ENCODE data around the gene GNA14. TPM values are rescaled to one million over a fixed set of nuclear protein-coding genes. Genes with fewer than 3 reads are reported as not detected.

GNA14 gene
- total and polyA plus RNA-seq, 2 experiments from 2014 or later = 3.9 to 10.5 TPM

DNA sequence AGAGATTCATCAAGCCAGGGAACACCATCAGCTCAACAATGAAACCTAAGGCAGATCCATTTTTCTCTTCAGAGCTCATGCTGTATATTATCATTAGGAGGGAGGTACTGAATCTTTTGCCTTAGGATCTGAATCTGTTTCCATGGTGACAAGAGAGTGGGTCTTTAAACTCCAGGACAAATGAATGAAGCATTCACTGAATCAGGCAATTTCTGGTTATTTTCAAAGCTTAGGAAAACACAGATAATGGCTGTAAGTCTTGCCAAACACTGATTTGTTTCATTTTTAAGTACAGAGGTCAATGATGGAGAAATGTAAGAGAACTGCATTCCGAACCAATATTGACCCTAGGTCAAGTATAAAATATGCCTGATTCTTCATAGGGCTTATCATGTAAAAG lies 84.9 kb downstream of the GNA14 start (continued):
- TF ChIP-seq, protein P1, sequence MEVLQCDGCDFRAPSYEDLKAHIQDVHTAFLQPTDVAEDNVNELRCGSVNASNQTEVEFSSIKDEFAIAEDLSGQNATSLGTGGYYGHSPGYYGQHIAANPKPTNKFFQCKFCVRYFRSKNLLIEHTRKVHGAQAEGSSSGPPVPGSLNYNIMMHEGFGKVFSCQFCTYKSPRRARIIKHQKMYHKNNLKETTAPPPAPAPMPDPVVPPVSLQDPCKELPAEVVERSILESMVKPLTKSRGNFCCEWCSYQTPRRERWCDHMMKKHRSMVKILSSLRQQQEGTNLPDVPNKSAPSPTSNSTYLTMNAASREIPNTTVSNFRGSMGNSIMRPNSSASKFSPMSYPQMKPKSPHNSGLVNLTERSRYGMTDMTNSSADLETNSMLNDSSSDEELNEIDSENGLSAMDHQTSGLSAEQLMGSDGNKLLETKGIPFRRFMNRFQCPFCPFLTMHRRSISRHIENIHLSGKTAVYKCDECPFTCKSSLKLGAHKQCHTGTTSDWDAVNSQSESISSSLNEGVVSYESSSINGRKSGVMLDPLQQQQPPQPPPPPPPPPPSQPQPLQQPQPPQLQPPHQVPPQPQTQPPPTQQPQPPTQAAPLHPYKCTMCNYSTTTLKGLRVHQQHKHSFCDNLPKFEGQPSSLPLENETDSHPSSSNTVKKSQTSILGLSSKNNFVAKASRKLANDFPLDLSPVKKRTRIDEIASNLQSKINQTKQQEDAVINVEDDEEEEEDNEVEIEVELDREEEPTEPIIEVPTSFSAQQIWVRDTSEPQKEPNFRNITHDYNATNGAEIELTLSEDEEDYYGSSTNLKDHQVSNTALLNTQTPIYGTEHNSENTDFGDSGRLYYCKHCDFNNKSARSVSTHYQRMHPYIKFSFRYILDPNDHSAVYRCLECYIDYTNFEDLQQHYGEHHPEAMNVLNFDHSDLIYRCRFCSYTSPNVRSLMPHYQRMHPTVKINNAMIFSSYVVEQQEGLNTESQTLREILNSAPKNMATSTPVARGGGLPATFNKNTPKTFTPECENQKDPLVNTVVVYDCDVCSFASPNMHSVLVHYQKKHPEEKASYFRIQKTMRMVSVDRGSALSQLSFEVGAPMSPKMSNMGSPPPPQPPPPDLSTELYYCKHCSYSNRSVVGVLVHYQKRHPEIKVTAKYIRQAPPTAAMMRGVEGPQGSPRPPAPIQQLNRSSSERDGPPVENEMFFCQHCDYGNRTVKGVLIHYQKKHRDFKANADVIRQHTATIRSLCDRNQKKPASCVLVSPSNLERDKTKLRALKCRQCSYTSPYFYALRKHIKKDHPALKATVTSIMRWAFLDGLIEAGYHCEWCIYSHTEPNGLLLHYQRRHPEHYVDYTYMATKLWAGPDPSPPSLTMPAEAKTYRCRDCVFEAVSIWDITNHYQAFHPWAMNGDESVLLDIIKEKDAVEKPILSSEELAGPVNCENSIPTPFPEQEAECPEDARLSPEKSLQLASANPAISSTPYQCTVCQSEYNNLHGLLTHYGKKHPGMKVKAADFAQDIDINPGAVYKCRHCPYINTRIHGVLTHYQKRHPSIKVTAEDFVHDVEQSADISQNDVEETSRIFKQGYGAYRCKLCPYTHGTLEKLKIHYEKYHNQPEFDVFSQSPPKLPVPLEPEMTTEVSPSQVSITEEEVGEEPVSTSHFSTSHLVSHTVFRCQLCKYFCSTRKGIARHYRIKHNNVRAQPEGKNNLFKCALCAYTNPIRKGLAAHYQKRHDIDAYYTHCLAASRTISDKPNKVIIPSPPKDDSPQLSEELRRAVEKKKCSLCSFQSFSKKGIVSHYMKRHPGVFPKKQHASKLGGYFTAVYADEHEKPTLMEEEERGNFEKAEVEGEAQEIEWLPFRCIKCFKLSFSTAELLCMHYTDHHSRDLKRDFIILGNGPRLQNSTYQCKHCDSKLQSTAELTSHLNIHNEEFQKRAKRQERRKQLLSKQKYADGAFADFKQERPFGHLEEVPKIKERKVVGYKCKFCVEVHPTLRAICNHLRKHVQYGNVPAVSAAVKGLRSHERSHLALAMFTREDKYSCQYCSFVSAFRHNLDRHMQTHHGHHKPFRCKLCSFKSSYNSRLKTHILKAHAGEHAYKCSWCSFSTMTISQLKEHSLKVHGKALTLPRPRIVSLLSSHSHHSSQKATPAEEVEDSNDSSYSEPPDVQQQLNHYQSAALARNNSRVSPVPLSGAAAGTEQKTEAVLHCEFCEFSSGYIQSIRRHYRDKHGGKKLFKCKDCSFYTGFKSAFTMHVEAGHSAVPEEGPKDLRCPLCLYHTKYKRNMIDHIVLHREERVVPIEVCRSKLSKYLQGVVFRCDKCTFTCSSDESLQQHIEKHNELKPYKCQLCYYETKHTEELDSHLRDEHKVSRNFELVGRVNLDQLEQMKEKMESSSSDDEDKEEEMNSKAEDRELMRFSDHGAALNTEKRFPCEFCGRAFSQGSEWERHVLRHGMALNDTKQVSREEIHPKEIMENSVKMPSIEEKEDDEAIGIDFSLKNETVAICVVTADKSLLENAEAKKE (CRISPR knock-in tag; IDR thresholded peaks at IDR 0.05) = no peak
- no peak for TF ChIP-seq ZNF331 (CRISPR knock-in tag; IDR thresholded peaks at IDR 0.05; ENCODE audit: low read depth)
- TF ChIP-seq ZNF114 (CRISPR knock-in tag; IDR thresholded peaks at IDR 0.05) = no peak
- no peak for TF ChIP-seq POLR2AphosphoS5 (IDR thresholded peaks at IDR 0.05; ENCODE audit: low read depth)
- no peak for TF ChIP-seq EZH2phosphoT487 (IDR thresholded peaks at IDR 0.05; ENCODE audit: unreplicated experiment)

DNA sequence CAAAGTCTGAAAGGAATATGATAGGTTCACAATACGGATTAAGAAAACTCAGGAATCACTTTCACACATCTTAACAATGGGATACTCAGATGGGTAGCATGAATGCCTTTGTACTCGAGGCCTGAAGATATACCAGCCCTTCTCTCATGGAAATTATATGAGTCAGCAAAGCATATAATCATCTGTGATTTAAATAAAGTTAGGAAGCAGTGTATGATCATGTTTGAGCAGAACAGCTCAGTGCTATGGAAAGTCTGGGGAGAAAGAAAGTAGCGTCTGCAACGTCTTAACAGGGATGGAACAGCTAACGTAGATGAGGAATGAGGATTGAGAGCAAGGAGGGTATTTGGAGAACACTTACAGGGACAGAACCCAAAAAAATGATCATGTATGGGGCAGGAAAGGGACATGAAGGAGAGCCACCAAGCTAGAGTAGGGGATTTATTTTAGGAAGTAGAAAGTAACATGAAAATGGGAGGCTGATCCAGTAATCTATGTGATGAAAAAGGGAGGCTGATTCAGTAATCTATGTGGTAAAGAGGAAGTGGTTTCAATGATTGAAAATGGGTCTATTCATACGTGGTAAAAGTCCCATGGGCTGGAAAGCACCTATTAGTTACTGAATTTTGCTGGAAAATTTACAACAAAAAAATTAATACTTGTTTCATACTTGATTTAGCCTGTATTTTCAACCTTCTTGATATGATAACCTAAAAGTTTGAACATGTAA lies 85.9 kb downstream of the GNA14 start:
- Histone ChIP-seq H3K4me1 (ENCODE audit: insufficient read depth) (peaks cover 5% of the 10 kb centered on the region; the same call in 1 of the 2 replicates), H3F3A (replicated peaks; ENCODE audit: low read depth) (no peaks in the 10 kb centered on the region), H2AFZ (peak overlapping the region; percentile 8; the same call in 1 of the 2 replicates), H4K20me1 (replicated peaks; ENCODE audit: insufficient read depth) (no peaks in the 10 kb centered on the region), H3K79me2 (replicated peaks; ENCODE audit: insufficient read depth) (0 out of 2 replicates have a peak, but pooled peaks cover 2% of the 10 kb centered on the region), H3K4me3 (no peak overlapping the region), H3K4me2 (no peak overlapping the region), H3K36me3 (ENCODE audit: insufficient read depth) (no peaks in the 10 kb centered on the region), H3K27me3 (ENCODE audit: insufficient read depth) (no peaks in the 10 kb centered on the region), H3K9me2 (ENCODE audit: insufficient read depth) (peaks cover 9% of the 10 kb centered on the region; the same call in 1 of the 2 replicates), H3K27ac (ENCODE audit: low read depth) (no peak overlapping the region)
- no peak overlapping the region for H3K4me3 Mint-ChIP-seq
- ATAC-seq = no peak
- no peak for DNase-seq (ENCODE audit: low spot score)
- H3K9me3 Mint-ChIP-seq = no peaks in the 10 kb centered on the region
- H3K4me1 Mint-ChIP-seq = peaks cover 9% of the 10 kb centered on the region
- no peak overlapping the region for H3K27ac Mint-ChIP-seq
- no peaks in the 10 kb centered on the region for H3K27me3 Mint-ChIP-seq (ENCODE audit: insufficient read depth, low read depth, poor library complexity)
- no peaks in the 10 kb centered on the region for H3K36me3 Mint-ChIP-seq (ENCODE audit: low read depth)
- TF ChIP-seq EZH2phosphoT487 (IDR thresholded peaks at IDR 0.05; ENCODE audit: unreplicated experiment) (no peak), STAT1 (IDR thresholded peaks at IDR 0.05; ENCODE audit: unreplicated experiment) (no peak), ZNF331 (CRISPR knock-in tag; IDR thresholded peaks at IDR 0.05; ENCODE audit: low read depth) (no peak)
- TF ChIP-seq, protein P2, sequence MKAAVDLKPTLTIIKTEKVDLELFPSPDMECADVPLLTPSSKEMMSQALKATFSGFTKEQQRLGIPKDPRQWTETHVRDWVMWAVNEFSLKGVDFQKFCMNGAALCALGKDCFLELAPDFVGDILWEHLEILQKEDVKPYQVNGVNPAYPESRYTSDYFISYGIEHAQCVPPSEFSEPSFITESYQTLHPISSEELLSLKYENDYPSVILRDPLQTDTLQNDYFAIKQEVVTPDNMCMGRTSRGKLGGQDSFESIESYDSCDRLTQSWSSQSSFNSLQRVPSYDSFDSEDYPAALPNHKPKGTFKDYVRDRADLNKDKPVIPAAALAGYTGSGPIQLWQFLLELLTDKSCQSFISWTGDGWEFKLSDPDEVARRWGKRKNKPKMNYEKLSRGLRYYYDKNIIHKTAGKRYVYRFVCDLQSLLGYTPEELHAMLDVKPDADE (IDR thresholded peaks at IDR 0.05) = no peak
- TF ChIP-seq, protein P1 (CRISPR knock-in tag; IDR thresholded peaks at IDR 0.05) = no peak

Data from GM23338 (cell line).